ENCODE measurements around the gene FAM162A. TPM values are rescaled to one million over a fixed set of nuclear protein-coding genes. Genes with fewer than 3 reads are reported as not detected.

FAM162A gene
- total and polyA plus RNA-seq, 9 of the 15 experiments (the other 6 are each of a cell fraction or from before 2014, with no cell fraction given) = 37.5 to 211 (median 101) TPM

GRCh38 chr3:122390665-122391064 lies 6.7 kb downstream of the FAM162A start (continued):
- TF ChIP-seq DACH1 (IDR thresholded peaks at IDR 0.05; ENCODE audit: partially characterized antibody) (no peak), NCOR1 (IDR thresholded peaks at IDR 0.05) (0 out of 2 replicates have a peak, but pooled peaks have one; percentile 24), ZNF655 (CRISPR knock-in tag; IDR thresholded peaks at IDR 0.05) (no peak), NR2C2 (CRISPR knock-in tag; IDR thresholded peaks at IDR 0.05) (no peak), NR2C2 (tag; IDR thresholded peaks at IDR 0.05) (no peak), KHSRP (IDR thresholded peaks at IDR 0.05) (no peak), LARP7 (IDR thresholded peaks at IDR 0.05) (no peak), ATF7 (IDR thresholded peaks at IDR 0.05) (no peak), ZNF408 (CRISPR knock-in tag; IDR thresholded peaks at IDR 0.05; ENCODE audit: low read depth) (no peak), FOXA1 (IDR thresholded peaks at IDR 0.05; ENCODE audit: borderline replicate concordance) (no peak), ZNF212 (CRISPR knock-in tag; IDR thresholded peaks at IDR 0.05) (no peak), CREB5 (CRISPR knock-in tag; IDR thresholded peaks at IDR 0.05) (no peak), KAT8 (IDR thresholded peaks at IDR 0.05; ENCODE audit: low read depth) (no peak), TFAM (CRISPR knock-in tag; conservative IDR thresholded peaks at IDR 0.05) (no peak), RBBP5 (IDR thresholded peaks at IDR 0.05; ENCODE audit: borderline replicate concordance, insufficient read depth, low read length, poor library complexity, severe bottlenecking) (no peak), RREB1 (CRISPR knock-in tag; IDR thresholded peaks at IDR 0.05) (no peak), HMGN3 (IDR thresholded peaks at IDR 0.05; ENCODE audit: borderline replicate concordance, extremely low read depth, insufficient read length, low read depth, low read length) (no peak), TEAD4 (IDR thresholded peaks at IDR 0.05; ENCODE audit: low read length) (peak; percentile 64), TEAD4 (CRISPR knock-in tag; IDR thresholded peaks at IDR 0.05; ENCODE audit: borderline replicate concordance) (no peak), ZNF668 (CRISPR knock-in tag; IDR thresholded peaks at IDR 0.05) (no peak), MCM5 (IDR thresholded peaks at IDR 0.05; ENCODE audit: low read depth) (no peak), FIP1L1 (IDR thresholded peaks at IDR 0.05; ENCODE audit: low read depth, low read length, poor library complexity, severe bottlenecking) (no peak), FUS (optimal IDR thresholded peaks at IDR 0.05; ENCODE audit: low read depth, low read length) (no peak), BMI1 (IDR thresholded peaks at IDR 0.05; ENCODE audit: low read length) (no peak), HCFC1 (IDR thresholded peaks at IDR 0.05; ENCODE audit: low read depth, low read length) (no peak)

Measured in K562 (cell line).